ENCODE data around the gene EID2B.

GRCh38 chr19:39568604-39569003 is 36.0 kb upstream of the EID2B start:
- TF ChIP-seq ZHX2 (IDR thresholded peaks at IDR 0.05; ENCODE audit: low read depth) (no peak), ZHX2 (CRISPR knock-in tag; IDR thresholded peaks at IDR 0.05; ENCODE audit: borderline replicate concordance) (no peak), POLR2A (IDR thresholded peaks at IDR 0.05; ENCODE audit: insufficient read depth in 1 of 2, low read depth in 2 of 2, low read length in 2 of 2) (no peak), CREM (IDR thresholded peaks at IDR 0.05) (no peak), CREM (CRISPR knock-in tag; IDR thresholded peaks at IDR 0.05) (no peak), DMTF1 (CRISPR knock-in tag; IDR thresholded peaks at IDR 0.05) (no peak), MXD4 (CRISPR knock-in tag; IDR thresholded peaks at IDR 0.05) (no peak), NR1H2 (CRISPR knock-in tag; IDR thresholded peaks at IDR 0.05; ENCODE audit: borderline replicate concordance, low read depth) (no peak), HOXA5 (CRISPR knock-in tag; IDR thresholded peaks at IDR 0.05) (no peak), SIN3B (IDR thresholded peaks at IDR 0.05; ENCODE audit: low read length) (no peak), NFE2L1 (CRISPR knock-in tag; IDR thresholded peaks at IDR 0.05; ENCODE audit: borderline replicate concordance) (no peak), TCF7L2 (IDR thresholded peaks at IDR 0.05; ENCODE audit: low read depth, low read length) (no peak), ZBTB21 (CRISPR knock-in tag; IDR thresholded peaks at IDR 0.05) (peak; percentile 76; the same call in 1 of the 2 replicates), ZNF724P (CRISPR knock-in tag; IDR thresholded peaks at IDR 0.05; ENCODE audit: borderline replicate concordance) (no peak), ZFYVE20 (CRISPR knock-in tag; IDR thresholded peaks at IDR 0.05; ENCODE audit: borderline replicate concordance, low read depth) (no peak)

Data from HepG2 (cell line).